HCT116 (cell line): ENCODE measurements around the gene C22orf42. TPM values are rescaled to one million over a fixed set of nuclear protein-coding genes. Genes with fewer than 3 reads are reported as not detected.

ENCODE experiments used
- ATAC-seq: fragments of 200-7000 bp; cut with Tn5 transposase; 2 replicates; pipeline ENCODE4 v1.9.1; 2020; ENCODE audit warnings: mild to moderate bottlenecking, moderate library complexity
- BruUV-seq: library from RNA; stranded (reverse); fragments of 400-500 nt; replicated peaks from 2 replicates; lab custom pipeline; 2021; lab: Mats Ljungman, UMichigan
- CTCF ChIA-PET: fragments of 300-600 bp; sonication (Branson Sonifier 250); formaldehyde crosslinking; loops from one replicate; lab custom pipeline; 2021; ENCODE audit warnings: antibody characterized with exemption; lab: Charles Lee
- POLR2A ChIA-PET: fragments of 300-600, 350-600 bp; sonication (Branson Sonifier 250); formaldehyde crosslinking; loops from one replicate; lab custom pipeline; 2021; ENCODE audit warnings: antibody characterized with exemption; lab: Charles Lee
- RAD21 ChIA-PET, 2 experiments: fragments of 300-600 bp; sonication (Branson Sonifier 250); formaldehyde crosslinking; loops; one replicate each; lab custom pipeline; 2023; ENCODE audit warnings: low total read pairs in 2 of 2; ENCODE audit not compliant: uncharacterized antibody in 2 of 2, unreplicated experiment in 2 of 2, low non-redundant PET in 1 of 2; lab: Charles Lee
- DNase-seq: peaks from one replicate; pipeline ENCODE4 v3.0.0-alpha.2; 2010; ENCODE audit warnings: low read depth, low spot score
- H2AFZ ChIP-seq: fragments of 200-600 bp; shearing (Covaris generic), sonication (generic); 2 replicates; pipeline ENCODE4 v1.6.1; 2017; ENCODE audit warnings: low read depth, mixed run types, mixed read lengths, antibody characterized with exemption, low read length; ENCODE audit not compliant: poor library complexity, severe bottlenecking
- H3K27ac ChIP-seq: 2 replicates; pipeline ENCODE4 v1.5.1; 2012; ENCODE audit warnings: low read depth, low read length
- H3K27me3 ChIP-seq: fragments of 200-600 bp; sonication (generic); 2 replicates; pipeline ENCODE4 v1.6.1; 2016; ENCODE audit warnings: mixed run types, low read length, mixed read lengths; ENCODE audit not compliant: insufficient read depth
- H3K36me3 ChIP-seq, 2 experiments: fragments of 200-500 bp in 1 of 2; fragments of 200-600 bp in 1 of 2; sonication (Bioruptor generic) in 1 of 2; sonication (generic) in 1 of 2; 2 replicates each; pipeline versions ENCODE4 v1.5.1 to v1.6.1; 2014 to 2016; ENCODE audit warnings: low read length in 2 of 2, inconsistent platforms in 1 of 2, mixed read lengths in 1 of 2, mixed run types in 1 of 2; ENCODE audit not compliant: insufficient read depth in 2 of 2, control insufficient read depth in 1 of 2
- H3K4me1 ChIP-seq, 2 experiments: fragments of 200-600 bp in 1 of 2; sonication (generic) in 1 of 2; 2 replicates each; pipeline versions ENCODE4 v1.5.1 to v1.6.1; 2012 to 2017; ENCODE audit warnings: low read length in 2 of 2, inconsistent platforms in 1 of 2, mild to moderate bottlenecking in 1 of 2, mixed read lengths in 1 of 2, mixed run types in 1 of 2, moderate library complexity in 1 of 2; ENCODE audit not compliant: insufficient read depth in 2 of 2, control insufficient read depth in 1 of 2
- H3K4me2 ChIP-seq: fragments of 200-600 bp; sonication (generic); 2 replicates; pipeline ENCODE4 v1.6.1; 2017; ENCODE audit warnings: mixed run types, low read length, mixed read lengths
- H3K4me3 ChIP-seq, 2 experiments: fragments of 200-600 bp in 1 of 2; sonication (generic) in 1 of 2; replicated peaks in 1 of 2; 2 replicates each; pipeline ENCODE4 v1.5.1; 2011 to 2016; ENCODE audit warnings: low read length in 2 of 2, control low read depth in 1 of 2, low read depth in 1 of 2, mild to moderate bottlenecking in 1 of 2, mixed read lengths in 1 of 2, mixed run types in 1 of 2
- H3K79me2 ChIP-seq: fragments of 200-600 bp; sonication (generic); 2 replicates; pipeline ENCODE4 v1.6.1; 2017; ENCODE audit warnings: mild to moderate bottlenecking, mixed run types, low read length, moderate library complexity, mixed read lengths; ENCODE audit not compliant: insufficient read depth
- H3K9ac ChIP-seq: fragments of 200-600 bp; sonication (generic); 2 replicates; pipeline ENCODE4 v1.6.1; 2016; ENCODE audit warnings: low read length, mixed read lengths
- H3K9me2 ChIP-seq: fragments of 200-600 bp; sonication (generic), shearing (Covaris generic); 2 replicates; pipeline ENCODE4 v1.6.1; 2017; ENCODE audit warnings: mixed run types, mild to moderate bottlenecking, moderate library complexity; ENCODE audit not compliant: insufficient read depth
- H3K9me3 ChIP-seq, 2 experiments: fragments of 200-500 bp in 1 of 2; fragments of 200-600 bp in 1 of 2; sonication (Bioruptor generic) in 1 of 2; sonication (generic) in 1 of 2; 2 replicates each; pipeline ENCODE4 v1.6.1; 2014 to 2017; ENCODE audit warnings: low read length in 2 of 2, mixed read lengths in 2 of 2, inconsistent platforms in 1 of 2, low read depth in 1 of 2, mild to moderate bottlenecking in 1 of 2, mixed run types in 1 of 2, moderate library complexity in 1 of 2; ENCODE audit not compliant: control insufficient read depth in 1 of 2, insufficient read depth in 1 of 2
- H4K20me1 ChIP-seq: fragments of 200-600 bp; sonication (generic), shearing (Covaris generic); 2 replicates; pipeline ENCODE4 v1.6.1; 2017; ENCODE audit warnings: mixed run types, mild to moderate bottlenecking, moderate library complexity; ENCODE audit not compliant: insufficient read depth
- CBX3 ChIP-seq: IDR thresholded peaks from 2 replicates; pipeline ENCODE4 v1.6.1; 2012; ENCODE audit warnings: low read depth
- CEBPB ChIP-seq: IDR thresholded peaks from 2 replicates; pipeline ENCODE4 v1.6.1; 2012; ENCODE audit warnings: low read depth
- EGR1 ChIP-seq: IDR thresholded peaks from 2 replicates; pipeline ENCODE4 v1.6.1; 2012; ENCODE audit warnings: low read depth
- ELF1 ChIP-seq: IDR thresholded peaks from 2 replicates; pipeline ENCODE4 v1.6.1; 2012; ENCODE audit warnings: low read depth, borderline replicate concordance
- EZH2phosphoT487 ChIP-seq: fragments of 200-600 bp; IDR thresholded peaks from 2 replicates; pipeline ENCODE4 v1.6.1; 2018; ENCODE audit warnings: antibody characterized with exemption, borderline replicate concordance
- FOSL1 ChIP-seq: IDR thresholded peaks from 2 replicates; pipeline ENCODE4 v1.6.1; 2012; ENCODE audit warnings: low read depth
- JUND ChIP-seq: IDR thresholded peaks from 2 replicates; pipeline ENCODE4 v1.6.1; 2012
- MAX ChIP-seq: IDR thresholded peaks from 2 replicates; pipeline ENCODE4 v1.6.1; 2012
- POLR2A ChIP-seq: IDR thresholded peaks from 2 replicates; pipeline ENCODE4 v1.7.0; 2011; ENCODE audit warnings: borderline replicate concordance; ENCODE audit not compliant: insufficient read depth, insufficient read length; ENCODE audit errors: extremely low read depth
- POLR2AphosphoS5 ChIP-seq: IDR thresholded peaks from 2 replicates; pipeline ENCODE4 v1.6.1; 2011; ENCODE audit warnings: mild to moderate bottlenecking, low read depth, low read length, moderate library complexity
- RAD21 ChIP-seq: IDR thresholded peaks from 2 replicates; pipeline ENCODE4 v1.6.1; 2012; ENCODE audit warnings: low read depth, mild to moderate bottlenecking
- SIN3A ChIP-seq: IDR thresholded peaks from 2 replicates; pipeline ENCODE4 v1.6.1; 2012; ENCODE audit warnings: low read depth
- SP1 ChIP-seq: IDR thresholded peaks from 2 replicates; pipeline ENCODE4 v1.6.1; 2012; ENCODE audit warnings: low read depth
- SRF ChIP-seq: IDR thresholded peaks from 2 replicates; pipeline ENCODE4 v1.6.1; 2012; ENCODE audit warnings: low read depth
- TCF7L2 ChIP-seq: IDR thresholded peaks from 2 replicates; pipeline ENCODE4 v1.7.0; 2011; ENCODE audit warnings: borderline replicate concordance, inconsistent platforms; ENCODE audit not compliant: insufficient read depth, insufficient read length; ENCODE audit errors: extremely low read depth
- ZFX ChIP-seq: fragments of 450-650 bp; IDR thresholded peaks from 2 replicates; pipeline ENCODE4 v1.6.1; 2017
- ZNF274 ChIP-seq: fragments of 200-500 bp; sonication (Bioruptor generic); IDR thresholded peaks from 2 replicates; pipeline ENCODE4 v1.6.1; 2014; ENCODE audit warnings: mild to moderate bottlenecking, low read depth, low read length, inconsistent platforms
- intact Hi-C: fragments of 100-400 bp; cut with micrococcal nuclease; formaldehyde crosslinking; loops from 2 replicates; pipeline ENCODE4 v1.10.0; 2022
- total RNA-seq: library from RNA; stranded (reverse); gene quantifications from one replicate; pipeline ENCODE4 v1.2.1, GENCODE V29; 2021; ENCODE audit not compliant: unreplicated experiment
- TF ChIP-seq, protein P1 (sequence below): IDR thresholded peaks from 2 replicates; pipeline ENCODE4 v1.6.1; 2012; ENCODE audit warnings: low read depth
- TF ChIP-seq, protein P2 (sequence below): IDR thresholded peaks from 2 replicates; pipeline ENCODE4 v1.6.1; 2012

Gene C22orf42
- total RNA-seq, 1 experiment from 2014 or later = not detected

DNA sequence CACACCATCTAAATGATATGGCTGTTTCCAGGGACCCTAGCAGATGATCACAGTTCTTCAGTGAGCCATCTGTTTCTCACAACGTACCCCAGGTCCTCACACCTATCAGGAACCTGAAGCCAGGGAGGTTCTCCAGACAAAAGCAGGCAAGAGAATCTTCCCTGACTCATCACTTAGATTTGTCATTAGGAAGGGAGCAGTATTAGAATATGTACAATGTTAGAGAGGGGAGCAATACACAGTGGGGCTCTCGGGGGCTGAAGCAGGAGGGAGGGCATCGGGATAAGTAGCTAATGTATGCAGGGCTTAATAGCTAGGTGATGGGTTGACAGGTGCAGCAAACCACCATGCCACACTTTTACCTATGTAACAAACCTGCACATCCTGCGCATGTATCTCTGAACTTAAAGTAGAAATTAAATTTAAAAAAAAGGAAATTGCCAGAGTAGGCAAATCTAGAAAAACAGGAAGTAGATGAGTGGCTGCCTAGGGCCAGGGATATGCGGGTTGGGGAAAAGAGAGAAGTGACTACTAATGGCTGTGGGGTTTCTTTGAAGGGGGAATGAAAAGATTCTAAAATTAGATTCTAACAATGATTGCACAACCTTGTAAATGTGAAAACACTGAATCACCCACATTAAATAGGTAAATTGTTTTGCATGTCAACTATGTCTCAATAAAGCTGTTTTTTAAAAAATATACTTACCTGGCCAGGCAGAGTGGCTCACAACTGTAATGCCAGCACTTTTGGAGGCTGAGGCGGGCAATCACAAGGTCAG is 14.4 kb downstream of the C22orf42 start:
- TF ChIP-seq MAX (no peak), ZFX (no peak), EGR1 (no peak), SRF (no peak), SP1 (no peak), POLR2AphosphoS5 (no peak), FOSL1 (no peak), ELF1 (no peak), CBX3 (no peak), TCF7L2 (no peak), SIN3A (no peak), CEBPB (no peak), RAD21 (no peak), EZH2phosphoT487 (no peak), JUND (no peak), ZNF274 (no peak), POLR2A (no peak)
- TF ChIP-seq, protein P1, sequence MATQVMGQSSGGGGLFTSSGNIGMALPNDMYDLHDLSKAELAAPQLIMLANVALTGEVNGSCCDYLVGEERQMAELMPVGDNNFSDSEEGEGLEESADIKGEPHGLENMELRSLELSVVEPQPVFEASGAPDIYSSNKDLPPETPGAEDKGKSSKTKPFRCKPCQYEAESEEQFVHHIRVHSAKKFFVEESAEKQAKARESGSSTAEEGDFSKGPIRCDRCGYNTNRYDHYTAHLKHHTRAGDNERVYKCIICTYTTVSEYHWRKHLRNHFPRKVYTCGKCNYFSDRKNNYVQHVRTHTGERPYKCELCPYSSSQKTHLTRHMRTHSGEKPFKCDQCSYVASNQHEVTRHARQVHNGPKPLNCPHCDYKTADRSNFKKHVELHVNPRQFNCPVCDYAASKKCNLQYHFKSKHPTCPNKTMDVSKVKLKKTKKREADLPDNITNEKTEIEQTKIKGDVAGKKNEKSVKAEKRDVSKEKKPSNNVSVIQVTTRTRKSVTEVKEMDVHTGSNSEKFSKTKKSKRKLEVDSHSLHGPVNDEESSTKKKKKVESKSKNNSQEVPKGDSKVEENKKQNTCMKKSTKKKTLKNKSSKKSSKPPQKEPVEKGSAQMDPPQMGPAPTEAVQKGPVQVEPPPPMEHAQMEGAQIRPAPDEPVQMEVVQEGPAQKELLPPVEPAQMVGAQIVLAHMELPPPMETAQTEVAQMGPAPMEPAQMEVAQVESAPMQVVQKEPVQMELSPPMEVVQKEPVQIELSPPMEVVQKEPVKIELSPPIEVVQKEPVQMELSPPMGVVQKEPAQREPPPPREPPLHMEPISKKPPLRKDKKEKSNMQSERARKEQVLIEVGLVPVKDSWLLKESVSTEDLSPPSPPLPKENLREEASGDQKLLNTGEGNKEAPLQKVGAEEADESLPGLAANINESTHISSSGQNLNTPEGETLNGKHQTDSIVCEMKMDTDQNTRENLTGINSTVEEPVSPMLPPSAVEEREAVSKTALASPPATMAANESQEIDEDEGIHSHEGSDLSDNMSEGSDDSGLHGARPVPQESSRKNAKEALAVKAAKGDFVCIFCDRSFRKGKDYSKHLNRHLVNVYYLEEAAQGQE = no peak
- TF ChIP-seq, protein P2, sequence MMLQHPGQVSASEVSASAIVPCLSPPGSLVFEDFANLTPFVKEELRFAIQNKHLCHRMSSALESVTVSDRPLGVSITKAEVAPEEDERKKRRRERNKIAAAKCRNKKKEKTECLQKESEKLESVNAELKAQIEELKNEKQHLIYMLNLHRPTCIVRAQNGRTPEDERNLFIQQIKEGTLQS = no peak
- TF ChIP-seq, all 23 proteins: peak for 0
- Histone ChIP-seq H3K9me3 (no peaks in the 10 kb centered on the region), H4K20me1 (no peaks in the 10 kb centered on the region), H3K9me2 (no peaks in the 10 kb centered on the region), H3K4me1 (no peaks in the 10 kb centered on the region), H3K27me3 (no peaks in the 10 kb centered on the region), H3K36me3 (no peaks in the 10 kb centered on the region), H3K4me3 (no peak overlapping the region), H3K9ac (no peak overlapping the region), H2AFZ (no peak overlapping the region), H3K4me2 (no peak overlapping the region), H3K27ac (no peak overlapping the region), H3K79me2 (no peaks in the 10 kb centered on the region)
- BruUV-seq = no TSS peak
- ChIA-PET POLR2A (no interaction called here), RAD21 (no interaction called here), CTCF (no interaction called here)
- DNase-seq = no peak
- ATAC-seq = no peak
- intact Hi-C loops = no loop called here
